Hepatocyte (in vitro differentiated cells): Measurements from ENCODE around the gene ZMYND19. TPM values are rescaled to one million over a fixed set of nuclear protein-coding genes. Genes with fewer than 3 reads are reported as not detected.

Source experiments
- DNase-seq: peaks from one replicate; pipeline ENCODE4 v3.0.0-alpha.2; 2016; ENCODE audit warnings: low spot score
- H2AFZ ChIP-seq: fragments of 200-600 bp; sonication (generic); 2 replicates; pipeline ENCODE4 v1.6.0; 2016; ENCODE audit warnings: antibody characterized with exemption, mild to moderate bottlenecking
- H3K27ac ChIP-seq: fragments of 200-600 bp; sonication (generic); 2 replicates; pipeline ENCODE4 v1.5.1; 2016; ENCODE audit warnings: mild to moderate bottlenecking
- H3K27me3 ChIP-seq: fragments of 200-600 bp; sonication (generic); 2 replicates; pipeline ENCODE4 v1.6.1; 2016
- H3K36me3 ChIP-seq: fragments of 200-600 bp; sonication (generic); replicated peaks from 2 replicates; pipeline ENCODE4 v1.5.1; 2016; ENCODE audit warnings: low read depth; ENCODE audit not compliant: insufficient read depth
- H3K4me1 ChIP-seq: fragments of 200-600 bp; sonication (generic); 2 replicates; pipeline ENCODE4 v1.5.1; 2016; ENCODE audit warnings: mild to moderate bottlenecking, moderate library complexity; ENCODE audit not compliant: insufficient read depth
- H3K4me2 ChIP-seq: fragments of 200-600 bp; sonication (generic); 2 replicates; pipeline ENCODE4 v1.6.0; 2016
- H3K4me3 ChIP-seq: fragments of 200-600 bp; sonication (generic); 2 replicates; pipeline ENCODE4 v1.5.1; 2016; ENCODE audit warnings: mild to moderate bottlenecking
- H3K79me2 ChIP-seq: fragments of 200-600 bp; sonication (generic); 2 replicates; pipeline ENCODE4 v1.6.0; 2017; ENCODE audit warnings: mild to moderate bottlenecking
- H3K9me2 ChIP-seq: fragments of 200-600 bp; sonication (generic); replicated peaks from 2 replicates; pipeline ENCODE4 v1.6.0; 2017; ENCODE audit warnings: mild to moderate bottlenecking; ENCODE audit not compliant: insufficient read depth
- H3K9me3 ChIP-seq: fragments of 200-600 bp; sonication (generic); 2 replicates; pipeline ENCODE4 v1.5.1; 2016; ENCODE audit warnings: low read depth, mild to moderate bottlenecking
- H4K20me1 ChIP-seq: fragments of 200-600 bp; sonication (generic); 2 replicates; pipeline ENCODE4 v1.6.0; 2016; ENCODE audit warnings: mild to moderate bottlenecking; ENCODE audit not compliant: insufficient read depth, poor library complexity, severe bottlenecking
- CTCF ChIP-seq: fragments of 200-600 bp; sonication (generic); IDR thresholded peaks from 2 replicates; pipeline ENCODE4 v1.5.1; 2016; ENCODE audit warnings: antibody characterized with exemption, mild to moderate bottlenecking; ENCODE audit not compliant: poor library complexity
- EZH2 ChIP-seq: fragments of 200-600 bp; sonication (generic); IDR thresholded peaks from 2 replicates; pipeline ENCODE4 v1.6.1; 2016; ENCODE audit warnings: antibody characterized with exemption, mild to moderate bottlenecking, borderline replicate concordance
- EZH2phosphoT487 ChIP-seq: fragments of 200-600 bp; sonication (generic); IDR thresholded peaks from one replicate; pipeline ENCODE4 v1.6.1; 2018; ENCODE audit warnings: antibody characterized with exemption, mild to moderate bottlenecking, low read depth, moderate library complexity; ENCODE audit not compliant: unreplicated experiment, severe bottlenecking
- WGBS: methylation state at CpG from one replicate; pipeline ENCODE4 v1.1.6; 2016; ENCODE audit warnings: low lambda C conversion rate; ENCODE audit errors: missing lambda C conversion rate; 5-methylcytosine and 5-hydroxymethylcytosine counted together
- polyA plus RNA-seq: library from polyadenylated mRNA; unstranded; fragments of >200 nt; fragmentation: Nextera tagmentation; extraction: Ambion mirVana; gene quantifications from 2 replicates; pipeline ENCODE4 v1.2.1, GENCODE V29; 2016
- total RNA-seq: library from RNA; depleted of rRNA; stranded (reverse); fragments of >200 nt; gene quantifications from 2 replicates; pipeline ENCODE4 v1.2.3, GENCODE V29; 2014

The ZMYND19 gene
- total and polyA plus RNA-seq, 2 experiments from 2014 or later = 20.4 to 46.9 TPM

DNA sequence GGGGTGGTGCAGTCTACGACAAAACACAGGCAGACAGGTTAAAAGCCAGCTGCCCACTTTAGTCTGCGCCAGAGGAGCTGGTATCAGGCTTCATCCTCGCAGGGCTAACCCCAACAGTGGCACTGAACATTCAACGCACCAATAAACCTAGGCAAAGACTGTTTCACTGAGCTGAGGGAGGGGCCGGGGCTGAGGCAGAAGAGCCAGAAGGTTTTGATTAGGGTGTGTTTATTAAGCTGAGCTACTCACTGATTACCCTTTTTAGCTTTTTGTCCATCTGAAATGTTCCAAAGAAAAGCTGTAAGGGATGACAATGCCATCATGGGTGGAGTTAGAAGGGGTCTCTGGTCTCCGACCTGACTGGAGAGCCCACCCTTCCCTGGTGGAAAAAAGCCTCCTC is 1.4 kb downstream of the ZMYND19 start:
- peak overlapping the region; percentile 72 for H3K4me3 ChIP-seq

DNA sequence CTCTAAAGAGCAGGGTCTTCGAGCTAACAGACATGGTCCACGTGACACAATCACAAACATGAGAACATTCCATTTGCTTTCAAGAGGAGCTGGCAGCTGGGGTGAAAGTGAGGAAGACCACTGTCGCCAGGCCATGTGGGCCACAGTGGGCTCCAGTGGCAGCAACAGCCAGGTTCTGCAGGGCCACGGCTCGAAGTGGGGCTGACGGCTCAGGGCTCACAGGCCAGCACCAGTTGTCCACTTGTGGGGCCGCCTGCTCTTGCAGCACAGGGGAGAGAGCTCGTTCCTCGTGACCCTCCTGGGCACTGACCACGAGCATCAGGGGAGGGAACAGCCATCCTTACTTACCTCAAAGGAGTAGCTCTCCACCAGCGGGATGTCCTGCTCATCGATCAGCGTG is 2.0 kb downstream of the ZMYND19 start:
- H4K20me1 ChIP-seq = peaks cover 10% of the 10 kb centered on the region
- H3K36me3 ChIP-seq = no peaks in the 10 kb centered on the region
- TF ChIP-seq EZH2phosphoT487 (no peak), EZH2 (no peak), CTCF (no peak)
- DNase-seq = no peak
- WGBS = 90% methylated on average over 13 of the region's 13 CpGs
- no peak overlapping the region for H2AFZ ChIP-seq
- H3K27ac ChIP-seq = no peak overlapping the region
- H3K4me3 ChIP-seq = no peak overlapping the region
- H3K9me3 ChIP-seq = no peaks in the 10 kb centered on the region
- H3K27me3 ChIP-seq = no peaks in the 10 kb centered on the region
- no peaks in the 10 kb centered on the region for H3K9me2 ChIP-seq
- peaks cover 31% of the 10 kb centered on the region for H3K79me2 ChIP-seq
- H3K4me2 ChIP-seq = peak overlapping the region; percentile 98
- H3K4me1 ChIP-seq = peaks cover 7% of the 10 kb centered on the region

More for the DNA sequence above, 1.4 kb downstream of the ZMYND19 start:
- TF ChIP-seq EZH2 (no peak), EZH2phosphoT487 (no peak), CTCF (no peak)
- DNase-seq = no peak
- no peaks in the 10 kb centered on the region for H3K9me2 ChIP-seq
- 61% methylated on average over 6 of the region's 6 CpGs for WGBS
- no peaks in the 10 kb centered on the region for H3K9me3 ChIP-seq
- H2AFZ ChIP-seq = no peak overlapping the region
- H3K27me3 ChIP-seq = no peaks in the 10 kb centered on the region
- peak overlapping the region; percentile 98 for H3K4me2 ChIP-seq
- H3K36me3 ChIP-seq = no peaks in the 10 kb centered on the region
- peaks cover 10% of the 10 kb centered on the region for H4K20me1 ChIP-seq
- peaks cover 31% of the 10 kb centered on the region for H3K79me2 ChIP-seq
- H3K4me1 ChIP-seq = peaks cover 7% of the 10 kb centered on the region
- H3K27ac ChIP-seq = no peak overlapping the region

DNA sequence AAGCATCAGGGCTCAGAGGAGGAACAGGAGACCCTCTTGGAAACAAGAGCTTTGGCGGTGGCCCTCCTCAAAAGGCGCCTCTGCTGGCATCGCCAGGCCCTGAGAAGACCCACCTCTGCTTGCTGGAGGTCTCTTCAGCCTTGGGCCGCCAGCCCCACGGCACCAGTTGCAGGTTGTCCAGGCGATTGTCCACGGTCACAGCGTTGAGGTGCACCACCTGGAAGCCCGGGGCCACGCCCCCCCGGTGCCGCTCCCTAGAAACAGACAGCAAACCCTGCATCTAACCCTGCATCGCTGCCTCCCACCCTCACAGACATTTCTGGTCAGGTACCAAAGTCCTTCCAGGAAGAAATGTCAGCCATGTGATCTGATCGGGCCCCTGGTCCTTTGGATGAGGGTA is 3.5 kb downstream of the ZMYND19 start:
- 97% methylated on average over 14 of the region's 14 CpGs for WGBS
- peaks cover 10% of the 10 kb centered on the region for H4K20me1 ChIP-seq

More for the DNA sequence above, 3.5 kb downstream of the ZMYND19 start:
- no peaks in the 10 kb centered on the region for H3K9me3 ChIP-seq
- TF ChIP-seq EZH2 (no peak), EZH2phosphoT487 (no peak), CTCF (no peak)
- H3K27me3 ChIP-seq = no peaks in the 10 kb centered on the region
- no peaks in the 10 kb centered on the region for H3K9me2 ChIP-seq
- DNase-seq = no peak
- no peaks in the 10 kb centered on the region for H3K36me3 ChIP-seq
- H3K79me2 ChIP-seq = peaks cover 31% of the 10 kb centered on the region
- H2AFZ ChIP-seq = no peak overlapping the region
- no peak overlapping the region for H3K4me2 ChIP-seq
- H3K27ac ChIP-seq = no peak overlapping the region
- peaks cover 7% of the 10 kb centered on the region for H3K4me1 ChIP-seq
- no peak overlapping the region for H3K4me3 ChIP-seq
